ENCODE results near the gene GMDS.

GMDS gene

DNA sequence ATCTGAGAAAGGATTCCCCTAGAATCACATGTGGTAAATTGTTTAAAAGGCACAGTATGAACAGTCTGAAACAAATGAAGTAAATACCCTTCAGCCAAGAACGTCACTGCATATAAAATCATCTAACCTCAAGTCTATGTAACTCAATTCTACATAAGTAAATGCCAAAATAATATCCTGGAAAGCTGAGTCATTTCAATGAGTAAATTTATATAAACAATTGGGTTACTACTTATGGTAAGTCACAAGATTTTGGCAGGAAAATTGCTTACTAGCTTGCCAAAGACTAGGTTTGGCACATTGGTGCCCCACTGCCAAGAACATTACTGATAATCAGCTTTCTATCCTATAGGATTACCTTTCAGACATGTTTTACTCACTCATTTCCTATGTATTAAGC, 8.4 kb downstream of the GMDS start:
- no peak for DNase-seq

DNA sequence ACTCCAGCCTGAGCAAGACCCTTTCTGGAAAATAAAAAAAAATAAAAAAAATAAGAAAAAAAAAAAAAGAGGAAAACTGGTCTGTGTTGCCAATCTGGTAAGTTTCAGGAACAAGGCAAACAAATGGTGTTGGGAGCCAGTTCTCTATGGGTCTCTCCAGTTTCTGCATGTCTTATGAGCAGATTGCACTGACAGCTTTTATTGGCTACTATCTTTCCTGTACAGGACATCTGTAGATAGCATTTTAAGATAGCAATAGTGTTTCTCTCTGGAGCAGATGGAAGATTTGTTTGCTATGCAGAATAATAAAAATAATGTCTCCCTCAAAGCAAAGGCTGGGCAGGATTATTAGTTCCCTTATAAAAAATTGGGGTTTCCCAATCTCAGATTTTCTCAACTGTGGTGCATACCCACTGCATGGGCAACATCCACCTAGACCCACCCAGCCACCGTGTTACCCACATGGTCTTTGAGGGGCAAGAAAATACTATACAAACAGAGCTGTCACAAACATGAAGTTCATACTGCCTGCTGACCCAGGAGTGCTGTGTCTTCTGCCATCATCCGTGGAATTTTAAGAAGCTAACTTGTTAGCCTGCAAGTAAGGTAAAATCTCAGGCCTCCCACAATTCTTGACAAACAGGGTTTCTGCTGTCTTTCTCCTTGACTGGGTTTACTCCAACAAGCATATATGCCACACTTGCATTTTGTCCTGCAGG, 9.5 kb downstream of the GMDS start:
- DNase-seq = no peak

DNA sequence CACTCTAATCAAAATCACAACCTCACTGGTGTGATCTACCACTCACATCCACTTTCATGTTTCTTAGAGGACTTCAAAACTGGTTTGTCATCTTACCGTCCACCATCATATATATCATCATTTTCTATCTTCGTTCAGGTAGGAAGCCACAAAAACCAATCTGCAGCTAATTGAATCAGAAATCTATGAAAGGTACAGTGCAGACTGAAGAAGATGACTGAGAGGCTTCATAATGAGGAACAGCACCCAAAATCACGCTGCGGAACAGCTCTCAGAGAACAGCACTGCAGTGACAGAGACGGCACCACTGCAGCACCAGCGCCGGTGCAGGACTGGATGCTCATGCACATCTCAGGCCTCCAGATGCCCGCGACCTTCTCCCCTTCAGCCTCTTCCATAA, 13.0 kb downstream of the GMDS start:
- no peak for DNase-seq

DNA sequence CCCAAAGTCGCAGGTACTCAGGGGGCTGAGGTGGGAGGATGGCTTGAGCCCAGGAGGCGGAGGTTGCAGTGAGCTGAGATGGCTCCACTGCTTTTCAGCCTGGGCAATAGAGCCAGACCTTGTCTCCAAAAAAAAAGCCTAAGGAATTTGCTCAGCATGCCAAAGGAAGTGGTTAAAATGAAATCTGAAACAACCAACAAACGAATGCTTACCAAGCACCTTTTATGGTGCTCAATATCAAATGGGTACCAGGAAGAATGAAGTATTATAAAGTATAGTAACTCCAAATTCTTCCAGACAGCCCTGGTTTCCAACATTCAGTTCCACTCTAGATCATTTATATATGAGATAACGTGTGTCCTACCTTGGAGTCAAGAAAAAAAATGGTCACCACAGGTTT, 14.0 kb downstream of the GMDS start:
- no peak for DNase-seq

DNA sequence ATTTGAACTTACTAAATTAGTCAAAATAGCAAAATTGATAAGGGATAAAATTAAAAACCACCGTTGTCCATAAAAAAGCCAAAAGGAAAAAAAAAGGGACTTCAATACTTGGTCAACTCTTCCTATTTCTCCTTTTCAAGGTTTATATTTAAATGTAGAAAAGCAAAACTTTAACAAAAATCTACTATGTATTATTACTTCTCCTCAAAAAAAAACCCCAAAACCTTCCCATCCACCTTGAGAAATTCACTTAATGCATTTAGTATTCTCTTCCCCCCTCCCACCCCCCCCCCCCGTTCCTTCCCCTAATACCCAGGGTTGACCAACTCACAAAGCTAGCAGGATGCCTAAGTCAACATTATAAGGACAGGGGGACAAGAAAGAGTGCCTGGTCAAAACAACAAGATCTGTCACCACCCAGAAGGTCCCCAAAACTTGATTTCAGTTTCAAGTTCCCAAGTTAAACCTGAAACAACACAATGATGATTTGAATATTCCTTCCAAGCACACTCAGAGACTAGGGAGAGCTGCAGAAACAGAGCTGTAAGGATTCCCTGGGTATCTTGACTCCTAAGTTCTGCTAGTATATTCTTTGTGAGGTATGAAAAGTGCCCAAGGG, 14.6 kb downstream of the GMDS start:
- DNase-seq = no peak

DNA sequence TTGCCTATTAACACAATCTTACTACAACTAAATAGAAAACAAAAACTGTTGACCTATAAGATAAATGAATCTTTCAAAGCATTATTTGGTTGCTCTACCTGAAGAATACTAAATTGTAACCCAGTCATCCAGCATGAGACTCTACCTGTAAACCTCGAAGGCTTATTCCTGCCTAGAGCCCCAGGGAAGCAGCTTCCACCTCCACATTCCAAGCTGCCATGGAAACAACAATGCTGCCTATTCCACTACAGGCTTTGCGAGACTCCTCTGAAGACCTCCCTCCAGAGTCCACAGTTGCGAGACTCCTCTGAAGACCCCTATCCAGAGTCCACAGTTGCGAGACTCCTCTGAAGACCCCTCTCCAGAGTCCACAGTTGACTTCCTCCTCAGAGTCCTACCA, 15.7 kb downstream of the GMDS start:
- DNase-seq = no peak

DNA sequence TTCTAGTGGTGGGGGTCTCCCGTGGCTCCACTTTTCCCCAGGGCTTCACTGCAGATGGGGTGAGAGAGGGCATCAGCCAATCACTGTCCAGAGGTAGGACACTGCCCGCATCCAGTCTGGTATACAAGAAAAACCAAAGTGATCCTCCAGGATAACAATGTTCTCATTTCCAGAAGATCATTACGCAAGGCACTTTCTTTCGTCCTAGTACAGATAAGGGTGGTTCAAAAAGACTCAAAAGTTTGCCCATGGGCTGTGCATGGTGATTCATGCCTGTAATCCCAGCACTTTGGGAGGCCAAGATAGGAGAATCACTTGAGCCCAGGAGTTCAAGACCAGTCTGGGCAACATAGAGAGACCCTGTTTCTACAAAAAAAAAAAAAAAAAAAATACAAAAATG, 16.4 kb downstream of the GMDS start:
- no peak for DNase-seq

DNA sequence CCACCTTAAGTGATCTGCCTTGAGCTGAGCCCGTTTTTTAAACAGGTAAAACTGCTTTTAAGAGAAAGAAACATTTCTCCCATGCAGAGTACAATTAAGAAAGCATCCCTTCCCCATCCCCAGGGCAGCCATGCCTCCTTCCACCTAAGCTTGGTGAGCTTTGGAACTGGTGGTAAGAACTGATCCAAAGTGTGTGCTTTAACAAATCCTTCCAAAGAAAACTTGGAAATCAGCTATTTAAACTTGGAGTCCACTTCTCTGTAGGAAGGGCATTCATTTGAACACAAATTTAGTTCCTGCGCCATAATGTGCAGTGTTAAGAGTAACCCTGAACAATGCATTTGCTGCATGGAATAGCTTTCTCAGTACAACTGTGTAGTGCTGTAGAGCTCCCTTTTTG, 17.0 kb downstream of the GMDS start:
- no peak for DNase-seq

DNA sequence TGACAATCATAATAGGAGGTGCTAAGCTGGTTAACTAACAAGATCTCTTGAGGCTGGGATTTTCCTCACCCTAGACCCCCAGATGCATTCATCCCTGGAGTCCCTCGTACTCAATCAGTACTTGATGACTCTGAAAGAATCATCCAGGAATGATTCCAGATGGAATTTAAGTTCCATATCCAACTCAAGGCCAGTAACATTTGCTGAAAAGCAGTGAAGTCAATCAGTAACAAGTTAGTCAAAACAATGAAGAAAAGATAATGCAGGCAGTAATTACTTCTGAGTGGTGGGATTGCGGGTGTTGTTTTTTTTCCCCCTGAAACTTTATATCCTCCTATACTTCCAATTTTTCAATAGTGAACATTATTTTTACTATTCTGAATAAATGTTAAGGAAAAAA, 18.6 kb downstream of the GMDS start:
- no peak for DNase-seq

DNA sequence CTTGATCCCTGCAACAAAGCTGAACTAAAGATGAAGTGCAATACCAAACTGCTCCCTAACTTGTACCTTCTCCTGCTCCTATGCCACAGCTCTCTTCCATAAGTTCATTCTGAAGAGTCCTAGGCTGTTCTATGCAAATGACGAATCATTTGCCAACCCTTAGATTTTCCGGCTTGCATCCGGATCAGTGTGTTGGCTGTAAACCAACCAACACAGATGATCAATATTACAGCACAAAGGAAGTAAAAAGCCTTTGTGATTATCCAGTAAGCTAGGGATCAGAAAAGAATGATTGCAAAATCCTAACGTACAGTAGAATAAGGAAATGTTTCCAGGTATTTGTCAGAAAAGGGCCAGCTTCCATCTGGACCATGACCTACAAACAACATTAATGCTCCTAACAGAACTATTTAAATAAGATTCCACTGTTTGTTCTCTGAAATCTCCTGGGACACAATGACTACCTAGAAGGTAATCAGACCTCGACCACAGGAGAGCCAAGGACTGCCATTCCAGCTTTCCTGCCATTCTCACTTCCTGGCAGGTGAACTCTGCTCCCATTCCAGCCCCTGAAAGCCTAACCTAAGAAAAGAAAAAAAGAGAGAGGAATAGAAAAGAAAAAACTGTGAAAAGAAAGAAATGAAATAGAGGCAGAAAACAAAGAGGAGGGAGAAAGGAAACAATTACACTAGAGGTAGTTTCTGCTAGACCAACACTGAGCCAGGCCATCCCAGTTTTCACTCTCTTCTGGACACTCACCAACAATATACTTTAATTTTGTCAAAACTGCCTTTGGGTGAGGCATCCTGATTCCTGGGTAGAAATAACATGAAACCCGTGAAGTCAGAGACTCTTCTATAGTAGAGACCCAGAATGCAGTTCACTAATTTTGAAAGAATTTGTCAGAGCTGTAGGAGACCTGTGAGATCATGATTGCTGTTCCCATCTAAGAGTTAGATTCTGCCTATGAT, 19.7 kb downstream of the GMDS start:
- no peak for DNase-seq

DNA sequence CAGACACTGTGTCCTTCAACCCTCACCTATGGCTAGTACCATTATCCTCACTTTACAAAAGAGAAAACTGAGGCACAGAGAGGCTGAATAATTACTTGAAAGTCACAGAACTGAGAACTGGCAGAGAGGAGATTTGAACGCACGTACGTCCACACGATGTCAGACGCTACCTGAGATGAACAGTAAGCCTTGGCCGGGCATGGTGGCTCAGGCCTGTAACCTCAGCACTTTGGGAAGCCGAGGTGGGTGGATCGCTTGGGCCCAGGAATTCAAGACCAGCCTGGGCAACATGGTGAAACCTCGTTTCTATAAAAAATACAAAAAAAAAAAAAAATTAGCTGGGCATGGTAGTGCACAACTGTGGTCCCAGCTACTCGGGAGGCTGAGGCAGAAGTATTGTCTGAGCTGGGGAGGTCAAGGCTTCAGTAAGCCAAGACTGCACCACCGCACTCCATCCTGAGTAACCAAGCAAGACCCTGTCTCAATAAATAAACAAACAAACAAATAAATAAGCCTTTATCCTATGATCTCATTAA, 20.5 kb downstream of the GMDS start:
- DNase-seq = no peak

DNA sequence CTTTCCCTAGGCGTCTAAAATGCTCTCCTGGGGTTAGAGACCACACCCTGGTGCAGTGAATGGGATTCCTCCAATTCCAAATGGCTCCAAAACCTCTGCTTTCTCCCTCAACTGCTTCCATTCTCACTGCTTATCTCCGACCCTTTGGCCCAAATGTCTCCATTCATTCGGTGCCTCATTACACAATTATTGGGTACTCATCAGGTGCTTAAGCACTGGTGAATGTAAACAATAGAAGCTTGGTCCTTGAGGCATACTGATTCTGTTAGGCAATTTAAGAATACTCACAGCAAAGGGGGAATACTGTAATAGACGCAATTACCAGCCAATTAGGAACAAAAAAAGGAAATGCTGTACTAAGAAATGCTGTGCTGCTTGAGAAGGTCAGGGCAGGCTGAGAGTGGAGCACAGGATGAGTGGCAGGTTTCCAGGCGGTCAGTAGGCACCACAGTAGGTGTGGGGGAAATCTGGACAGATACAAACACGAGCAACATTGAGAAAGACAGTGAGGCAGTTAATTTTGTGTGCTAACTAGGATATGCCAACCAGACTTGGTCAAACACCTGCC, 23.0 kb downstream of the GMDS start:
- DNase-seq = no peak

DNA sequence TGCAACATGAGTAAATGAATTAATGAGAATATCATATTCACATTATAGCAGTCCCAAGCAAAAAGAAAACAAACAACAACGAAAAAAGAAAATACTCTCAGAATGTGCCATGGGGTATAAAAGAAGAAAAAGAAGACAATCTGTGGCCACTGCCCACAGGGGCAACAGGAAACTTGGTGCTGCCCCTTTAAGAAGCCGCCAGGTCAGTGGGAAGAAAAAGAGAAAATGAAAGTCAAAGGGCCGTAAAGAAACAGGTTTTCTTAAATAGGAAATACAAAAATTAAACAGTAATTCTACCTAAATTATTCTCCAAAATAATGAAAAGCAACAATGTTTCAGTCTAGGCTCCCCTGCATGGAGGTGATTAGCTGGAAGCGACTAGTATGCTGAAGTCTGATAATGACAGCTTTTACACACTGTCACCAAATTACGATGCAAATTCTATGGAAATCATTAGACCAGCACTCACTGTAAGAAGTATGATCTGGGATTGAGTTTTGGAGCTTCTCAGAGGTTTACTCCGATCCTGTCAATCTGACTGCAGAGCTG, 23.6 kb downstream of the GMDS start:
- no peak for DNase-seq

DNA sequence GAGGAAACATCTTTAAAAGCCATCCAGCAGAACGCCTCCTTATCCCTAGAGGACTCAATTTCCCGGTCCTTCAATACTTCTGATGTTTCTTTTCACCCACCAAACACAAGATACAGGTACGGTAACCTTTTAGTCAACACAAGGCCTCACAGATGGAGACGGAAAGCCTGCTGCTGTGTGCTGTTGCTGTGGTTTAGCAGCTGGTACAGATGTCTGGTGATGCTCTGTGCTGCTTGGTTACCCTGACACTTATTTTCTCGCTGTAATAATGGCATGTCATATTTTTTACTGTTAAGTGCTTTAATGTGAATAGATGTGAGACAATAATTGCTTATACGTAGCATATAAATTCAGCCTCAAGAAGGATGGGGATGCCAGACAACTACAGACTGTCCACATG, 25.3 kb downstream of the GMDS start:
- DNase-seq = no peak

DNA sequence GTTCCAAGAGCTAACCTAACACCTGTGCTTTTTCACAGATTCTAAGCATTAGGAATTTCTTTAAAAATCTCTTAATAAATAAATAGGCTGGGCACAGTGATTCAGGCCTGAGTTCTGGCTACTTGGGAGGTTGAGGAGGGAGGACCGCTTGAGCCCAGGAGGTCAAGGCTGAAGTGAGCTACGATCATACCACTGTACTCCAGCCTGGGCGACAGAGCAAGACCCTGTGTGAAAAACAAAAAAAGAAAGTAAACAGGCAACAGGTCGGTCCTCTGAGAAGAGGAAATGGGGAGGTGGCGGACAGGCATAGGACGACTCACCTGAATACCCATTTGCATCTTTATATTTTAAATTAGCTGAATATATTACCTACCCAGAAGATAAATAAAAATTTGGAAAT, 26.5 kb downstream of the GMDS start:
- DNase-seq = no peak

DNA sequence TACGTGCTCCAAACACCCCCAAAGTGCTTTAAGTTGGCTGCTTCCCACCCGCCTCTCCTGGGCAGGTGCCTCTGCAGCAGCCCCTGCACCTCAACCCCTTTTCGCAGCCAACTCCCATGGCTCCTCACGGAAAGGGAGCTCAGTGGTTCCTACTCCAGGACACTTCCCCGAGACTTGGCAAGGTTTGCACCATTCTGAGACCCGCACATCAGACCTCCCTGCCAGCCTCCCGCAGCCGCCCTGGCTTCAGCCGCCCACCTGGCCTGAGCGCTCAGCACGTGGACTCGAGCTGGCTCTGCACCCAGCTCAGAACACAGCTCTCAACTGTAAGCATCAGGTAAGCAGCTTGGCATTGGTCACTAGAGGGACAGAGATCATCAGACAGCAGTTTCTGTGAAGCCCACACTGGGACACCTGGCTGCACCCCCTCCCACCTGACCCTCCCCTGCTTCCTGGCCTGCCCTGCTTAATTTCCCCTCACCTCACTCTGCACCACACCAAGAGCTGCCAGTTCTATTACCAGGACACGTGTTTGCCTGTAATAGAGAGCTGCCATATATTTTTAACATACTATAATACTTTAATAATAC, 28.5 kb downstream of the GMDS start:
- DNase-seq = no peak

DNA sequence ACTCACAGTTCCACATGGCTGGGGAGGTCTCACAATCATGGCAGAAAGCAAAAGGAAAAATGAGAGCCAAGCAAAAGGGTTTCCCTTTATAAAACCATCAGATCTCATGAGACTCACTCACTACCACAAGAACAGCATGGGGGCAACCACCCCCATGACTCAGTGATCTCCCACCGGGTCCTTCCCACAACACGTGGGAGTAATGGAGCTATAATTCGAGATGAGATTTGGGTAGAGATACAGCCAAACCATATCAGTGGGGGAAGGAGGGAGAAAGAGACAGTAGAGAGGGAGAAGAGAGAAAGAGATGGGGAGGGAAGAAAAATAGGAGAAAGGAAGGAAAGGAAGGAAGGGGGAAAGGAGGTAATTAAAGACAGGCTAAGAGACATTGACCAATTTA, 30.1 kb downstream of the GMDS start:
- DNase-seq = no peak

DNA sequence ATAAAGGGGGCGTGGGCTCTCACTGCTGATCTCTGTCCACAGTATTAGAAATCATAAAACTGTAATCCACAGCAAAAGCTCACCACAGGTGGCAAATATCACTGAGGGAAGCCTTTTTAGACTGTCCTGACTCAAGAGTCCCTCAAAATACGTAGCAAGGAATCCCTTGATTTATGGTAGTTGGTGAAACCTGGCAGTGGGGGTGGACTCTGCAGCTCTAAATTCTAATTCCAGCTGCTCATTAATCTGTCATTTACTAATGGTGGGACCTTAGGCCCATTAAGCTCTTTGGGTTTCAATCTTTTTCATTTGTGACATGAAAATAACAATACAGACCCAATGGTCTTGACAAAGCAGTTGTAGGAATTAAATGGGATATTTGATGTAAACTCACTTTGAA, 32.3 kb downstream of the GMDS start:
- DNase-seq = no peak

DNA sequence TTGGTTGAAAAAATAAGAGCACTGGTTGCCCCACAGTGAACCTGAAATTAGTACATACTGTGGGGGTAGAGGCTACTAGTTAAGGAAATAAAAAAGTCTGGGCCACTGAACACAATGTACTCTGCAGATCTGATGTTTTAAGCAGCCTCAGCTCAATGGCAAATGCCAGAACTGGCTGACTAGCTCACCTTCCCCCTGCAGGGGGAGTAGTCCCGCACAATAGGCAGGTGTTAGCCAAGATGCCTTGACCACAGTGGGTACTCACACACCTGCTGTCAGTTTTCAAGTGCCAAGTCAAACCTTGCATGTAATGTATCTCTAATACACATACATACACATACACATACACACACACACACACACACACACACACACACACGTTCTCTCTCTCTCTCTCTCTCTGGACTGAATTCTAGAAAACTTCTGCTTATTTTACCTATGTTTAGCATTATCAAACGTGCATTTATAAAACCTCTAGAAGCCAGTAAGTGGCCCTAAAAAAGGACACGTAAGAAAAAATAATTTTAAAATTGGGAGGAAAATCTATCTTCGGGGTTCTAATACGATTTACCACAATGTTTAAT, 36.1 kb downstream of the GMDS start:
- no peak for DNase-seq

DNA sequence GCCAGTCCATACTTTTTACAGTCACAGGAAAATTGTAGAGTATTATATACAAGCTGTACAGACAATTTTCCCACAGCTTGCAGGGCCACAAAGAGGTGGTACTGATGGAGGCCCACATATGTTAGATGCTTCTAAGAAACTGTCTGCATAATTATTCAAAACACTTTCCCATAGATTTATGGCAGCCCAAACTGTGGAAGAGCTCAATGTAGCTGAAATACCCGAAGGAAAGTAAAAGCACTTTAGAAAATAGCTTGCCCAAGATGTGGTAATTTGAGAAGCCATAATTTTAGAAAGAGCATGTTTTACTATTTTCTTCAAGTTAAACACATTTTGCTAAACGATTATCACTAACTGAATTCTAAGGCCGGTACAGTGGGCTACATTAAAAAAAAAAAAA, 36.9 kb downstream of the GMDS start:
- DNase-seq = no peak

DNA sequence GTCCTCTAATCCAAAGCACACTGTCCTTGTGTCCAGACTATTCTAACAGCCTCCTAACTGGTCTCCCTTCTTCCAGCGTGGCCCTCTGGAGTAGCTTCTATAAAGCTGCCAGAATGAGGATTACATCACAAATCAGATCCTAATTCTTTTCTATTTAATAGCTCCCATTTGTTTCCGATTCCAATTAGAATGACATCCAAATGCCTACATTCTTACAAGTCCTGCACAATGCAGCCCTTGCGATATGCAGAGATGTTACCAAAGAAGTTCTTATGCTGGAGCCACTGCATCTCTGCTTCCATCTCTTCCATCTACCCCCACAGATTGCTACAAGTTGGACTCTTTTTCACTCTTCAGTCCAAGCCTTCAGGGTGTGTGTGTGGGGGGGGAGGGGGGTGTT, 40.0 kb downstream of the GMDS start:
- no peak for DNase-seq

DNA sequence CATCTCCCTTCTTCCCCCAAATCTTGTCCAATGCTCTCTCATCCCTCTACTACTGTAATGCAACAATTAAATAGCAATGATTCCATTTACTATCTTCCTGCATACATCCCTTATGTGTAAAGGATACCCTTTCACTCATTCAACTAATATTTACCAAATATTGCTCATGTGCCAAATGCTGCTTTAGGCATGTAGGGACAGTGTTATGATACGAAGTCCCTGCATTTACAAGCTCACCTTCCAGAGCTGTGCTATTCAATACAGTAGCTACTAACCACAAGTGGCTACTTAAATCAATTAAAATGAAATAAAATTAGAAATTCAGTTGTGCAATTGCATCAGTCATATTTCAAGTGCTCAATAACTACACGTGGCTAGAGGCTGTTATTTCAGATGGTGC, 41.1 kb downstream of the GMDS start:
- DNase-seq = no peak
